Liver (tissue), 9 donors: ENCODE data around the gene TLE1. TPM values are rescaled to one million over a fixed set of nuclear protein-coding genes. Genes with fewer than 3 reads are reported as not detected.
A peak's percentile ranks its signal among the peaks of the same experiment; 100 is the strongest.

Experiments used
- DNase-seq: peaks from one replicate; pipeline ENCODE4 v3.0.0-alpha.2; 2017; ENCODE audit warnings: low spot score
- H3K27ac ChIP-seq, 2 donors: one replicate each; pipeline ENCODE4 v1.7.0; 2013; ENCODE audit warnings: inconsistent platforms in 2 of 2, low read length in 2 of 2, control low read depth in 1 of 2, low read depth in 1 of 2, mild to moderate bottlenecking in 1 of 2
- H3K27me3 ChIP-seq, 4 donors: one replicate each; pipeline versions ENCODE4 v1.6.1 to v1.7.0; 2013; ENCODE audit warnings: low read length in 3 of 4, inconsistent platforms in 1 of 4, mild to moderate bottlenecking in 1 of 4, moderate library complexity in 1 of 4; ENCODE audit not compliant: control insufficient read depth in 4 of 4, insufficient read depth in 4 of 4
- H3K36me3 ChIP-seq, 4 donors: one replicate each; pipeline versions ENCODE4 v1.6.1 to v1.7.0; 2013; ENCODE audit warnings: low read length in 3 of 4, mild to moderate bottlenecking in 3 of 4, low read depth in 1 of 4, moderate library complexity in 1 of 4; ENCODE audit not compliant: control insufficient read depth in 4 of 4, insufficient read depth in 3 of 4
- H3K4me1 ChIP-seq, 4 donors: one replicate each; pipeline versions ENCODE4 v1.6.1 to v1.7.0; 2013; ENCODE audit warnings: low read length in 3 of 4, mild to moderate bottlenecking in 3 of 4, moderate library complexity in 1 of 4; ENCODE audit not compliant: control insufficient read depth in 4 of 4, insufficient read depth in 4 of 4
- H3K4me3 ChIP-seq, 3 donors: one replicate each; pipeline versions ENCODE4 v1.6.1 to v1.7.0; 2013; ENCODE audit warnings: low read length in 3 of 3, control low read depth in 1 of 3, low read depth in 1 of 3, mild to moderate bottlenecking in 1 of 3
- H3K9ac ChIP-seq, 2 donors: one replicate each; pipeline ENCODE4 v1.7.0; 2013; ENCODE audit warnings: low read length in 2 of 2, mild to moderate bottlenecking in 2 of 2, moderate library complexity in 2 of 2, control low read depth in 1 of 2, low read depth in 1 of 2
- H3K9me3 ChIP-seq, 4 donors: one replicate each; pipeline versions ENCODE4 v1.6.1 to v1.7.0; 2013; ENCODE audit warnings: low read length in 3 of 4; ENCODE audit not compliant: control insufficient read depth in 4 of 4
- FOXA1 ChIP-seq: IDR thresholded peaks from 2 replicates; pipeline ENCODE4 v1.6.1; 2016; ENCODE audit warnings: antibody characterized with exemption
- FOXA2 ChIP-seq: IDR thresholded peaks from 2 replicates; pipeline ENCODE4 v1.6.1; 2016; ENCODE audit warnings: antibody characterized with exemption
- GABPA ChIP-seq, 2 donors: IDR thresholded peaks in 1 of 2; conservative IDR thresholded peaks in 1 of 2; 2 replicates each; pipeline ENCODE4 v1.6.1; 2016; ENCODE audit warnings: antibody characterized with exemption in 2 of 2, mild to moderate bottlenecking in 1 of 2, moderate library complexity in 1 of 2
- HNF4A ChIP-seq, 2 donors: conservative IDR thresholded peaks; 2 replicates each; pipeline ENCODE4 v1.6.1; 2016; ENCODE audit warnings: antibody characterized with exemption in 2 of 2, mild to moderate bottlenecking in 2 of 2
- HNF4G ChIP-seq: IDR thresholded peaks from 2 replicates; pipeline ENCODE4 v1.6.1; 2016; ENCODE audit warnings: antibody characterized with exemption
- JUND ChIP-seq, 2 donors: IDR thresholded peaks; 2 replicates each; pipeline ENCODE4 v1.6.1; 2016; ENCODE audit warnings: antibody characterized with exemption in 2 of 2
- NR2F2 ChIP-seq: IDR thresholded peaks from 2 replicates; pipeline ENCODE4 v1.6.1; 2016; ENCODE audit warnings: antibody characterized with exemption
- RAD21 ChIP-seq, 2 donors: IDR thresholded peaks; 2 replicates each; pipeline ENCODE4 v1.6.1; 2016; ENCODE audit warnings: antibody characterized with exemption in 2 of 2, mild to moderate bottlenecking in 2 of 2
- RXRA ChIP-seq, 2 donors: IDR thresholded peaks; 2 replicates each; pipeline ENCODE4 v1.6.1; 2017 to 2018; ENCODE audit warnings: antibody characterized with exemption in 2 of 2, mild to moderate bottlenecking in 1 of 2
- SP1 ChIP-seq: IDR thresholded peaks from 2 replicates; pipeline ENCODE4 v1.6.1; 2018; ENCODE audit warnings: antibody characterized with exemption, mild to moderate bottlenecking
- TAF1 ChIP-seq: conservative IDR thresholded peaks from 2 replicates; pipeline ENCODE4 v1.6.1; 2016; ENCODE audit warnings: antibody characterized with exemption, mild to moderate bottlenecking
- YY1 ChIP-seq: IDR thresholded peaks from 2 replicates; pipeline ENCODE4 v1.6.1; 2016; ENCODE audit warnings: antibody characterized with exemption, mild to moderate bottlenecking
- WGBS: extraction: QIAGEN DNeasy Blood & Tissue Kit; methylation state at CpG from one replicate; pipeline ENCODE4 v1.1.7; 2013; 5-methylcytosine and 5-hydroxymethylcytosine counted together
- polyA plus RNA-seq, 2 donors: library from polyadenylated mRNA; stranded (reverse) in 1 of 2; unstranded in 1 of 2; fragments of 200-250 nt in 1 of 2; fragments of >200 nt in 1 of 2; fragmentation: Nextera tagmentation in 1 of 2; extraction: Ambion mirVana in 1 of 2; gene quantifications; one replicate each; pipeline versions ENCODE4 v1.2.1 to v1.2.3, GENCODE V29; 2013 to 2015
- total RNA-seq, 2 donors: library from RNA; depleted of rRNA; stranded (reverse); fragments of >200 nt; gene quantifications; one replicate each; pipeline ENCODE4 v1.2.3, GENCODE V29; 2014
- TF ChIP-seq, protein P1 (sequence below): IDR thresholded peaks from 2 replicates; pipeline ENCODE4 v1.6.1; 2016; ENCODE audit warnings: antibody characterized with exemption
- TF ChIP-seq, protein P2 (sequence below): fragments of 150-350 bp; IDR thresholded peaks from 2 replicates; pipeline ENCODE4 v1.5.1; 2017; ENCODE audit warnings: improper control_type of control experiment, low read depth, low read length; ENCODE audit not compliant: missing input control
- TF ChIP-seq, protein P3 (sequence below): IDR thresholded peaks from 2 replicates; pipeline ENCODE4 v1.6.1; 2016; ENCODE audit warnings: antibody characterized with exemption
- TF ChIP-seq, protein P4 (sequence below): IDR thresholded peaks from 2 replicates; pipeline ENCODE4 v1.6.1; 2016; ENCODE audit warnings: antibody characterized with exemption, mild to moderate bottlenecking
- donor health status: healthy.
- donor health status: healthy.
- donor health status: healthy.
- donor health status: healthy.
- donor health status: healthy.

TLE1 gene
- total and polyA plus RNA-seq, 4 donors = 25.2 to 45.4 (median 25.7) TPM

DNA sequence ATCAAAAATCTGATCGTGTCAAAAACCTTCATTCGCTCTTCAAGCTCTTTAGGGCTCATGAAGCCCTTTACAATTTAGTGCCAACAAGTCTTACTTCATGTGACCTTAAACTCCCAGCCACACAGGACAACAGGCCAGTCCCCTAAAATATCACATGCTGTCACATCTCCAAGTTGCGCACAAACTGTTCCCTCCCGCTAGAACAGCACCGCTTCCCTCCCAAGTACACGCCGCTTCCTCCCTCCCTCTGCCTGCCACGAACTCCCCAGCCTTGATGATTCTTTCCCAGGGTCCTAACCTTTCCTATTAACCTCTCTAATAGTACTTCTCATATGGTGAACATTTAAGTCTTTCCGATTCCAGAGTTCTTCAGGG lies 91.2 kb downstream of the TLE1 start:
- TF ChIP-seq GABPA (IDR thresholded peaks at IDR 0.05 in 1 of 2, conservative IDR thresholded peaks at IDR 0.05 in 1 of 2) (no peak), NR2F2 (peak; percentile 56), TAF1 (no peak), HNF4G (no peak), RXRA (IDR thresholded peaks at IDR 0.05) (peak in 1 of 2 donors; percentile 8), RAD21 (IDR thresholded peaks at IDR 0.05) (peak in 1 of 2 donors; percentile 5), SP1 (no peak), HNF4A (conservative IDR thresholded peaks at IDR 0.05) (no peak), FOXA2 (no peak), YY1 (no peak), JUND (IDR thresholded peaks at IDR 0.05) (no peak), FOXA1 (no peak)
- TF ChIP-seq, protein P1, sequence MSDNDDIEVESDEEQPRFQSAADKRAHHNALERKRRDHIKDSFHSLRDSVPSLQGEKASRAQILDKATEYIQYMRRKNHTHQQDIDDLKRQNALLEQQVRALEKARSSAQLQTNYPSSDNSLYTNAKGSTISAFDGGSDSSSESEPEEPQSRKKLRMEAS = no peak
- TF ChIP-seq, protein P2, sequence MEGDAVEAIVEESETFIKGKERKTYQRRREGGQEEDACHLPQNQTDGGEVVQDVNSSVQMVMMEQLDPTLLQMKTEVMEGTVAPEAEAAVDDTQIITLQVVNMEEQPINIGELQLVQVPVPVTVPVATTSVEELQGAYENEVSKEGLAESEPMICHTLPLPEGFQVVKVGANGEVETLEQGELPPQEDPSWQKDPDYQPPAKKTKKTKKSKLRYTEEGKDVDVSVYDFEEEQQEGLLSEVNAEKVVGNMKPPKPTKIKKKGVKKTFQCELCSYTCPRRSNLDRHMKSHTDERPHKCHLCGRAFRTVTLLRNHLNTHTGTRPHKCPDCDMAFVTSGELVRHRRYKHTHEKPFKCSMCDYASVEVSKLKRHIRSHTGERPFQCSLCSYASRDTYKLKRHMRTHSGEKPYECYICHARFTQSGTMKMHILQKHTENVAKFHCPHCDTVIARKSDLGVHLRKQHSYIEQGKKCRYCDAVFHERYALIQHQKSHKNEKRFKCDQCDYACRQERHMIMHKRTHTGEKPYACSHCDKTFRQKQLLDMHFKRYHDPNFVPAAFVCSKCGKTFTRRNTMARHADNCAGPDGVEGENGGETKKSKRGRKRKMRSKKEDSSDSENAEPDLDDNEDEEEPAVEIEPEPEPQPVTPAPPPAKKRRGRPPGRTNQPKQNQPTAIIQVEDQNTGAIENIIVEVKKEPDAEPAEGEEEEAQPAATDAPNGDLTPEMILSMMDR = no peak
- TF ChIP-seq, protein P3, sequence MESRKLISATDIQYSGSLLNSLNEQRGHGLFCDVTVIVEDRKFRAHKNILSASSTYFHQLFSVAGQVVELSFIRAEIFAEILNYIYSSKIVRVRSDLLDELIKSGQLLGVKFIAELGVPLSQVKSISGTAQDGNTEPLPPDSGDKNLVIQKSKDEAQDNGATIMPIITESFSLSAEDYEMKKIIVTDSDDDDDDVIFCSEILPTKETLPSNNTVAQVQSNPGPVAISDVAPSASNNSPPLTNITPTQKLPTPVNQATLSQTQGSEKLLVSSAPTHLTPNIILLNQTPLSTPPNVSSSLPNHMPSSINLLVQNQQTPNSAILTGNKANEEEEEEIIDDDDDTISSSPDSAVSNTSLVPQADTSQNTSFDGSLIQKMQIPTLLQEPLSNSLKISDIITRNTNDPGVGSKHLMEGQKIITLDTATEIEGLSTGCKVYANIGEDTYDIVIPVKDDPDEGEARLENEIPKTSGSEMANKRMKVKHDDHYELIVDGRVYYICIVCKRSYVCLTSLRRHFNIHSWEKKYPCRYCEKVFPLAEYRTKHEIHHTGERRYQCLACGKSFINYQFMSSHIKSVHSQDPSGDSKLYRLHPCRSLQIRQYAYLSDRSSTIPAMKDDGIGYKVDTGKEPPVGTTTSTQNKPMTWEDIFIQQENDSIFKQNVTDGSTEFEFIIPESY = no peak
- TF ChIP-seq, protein P4, sequence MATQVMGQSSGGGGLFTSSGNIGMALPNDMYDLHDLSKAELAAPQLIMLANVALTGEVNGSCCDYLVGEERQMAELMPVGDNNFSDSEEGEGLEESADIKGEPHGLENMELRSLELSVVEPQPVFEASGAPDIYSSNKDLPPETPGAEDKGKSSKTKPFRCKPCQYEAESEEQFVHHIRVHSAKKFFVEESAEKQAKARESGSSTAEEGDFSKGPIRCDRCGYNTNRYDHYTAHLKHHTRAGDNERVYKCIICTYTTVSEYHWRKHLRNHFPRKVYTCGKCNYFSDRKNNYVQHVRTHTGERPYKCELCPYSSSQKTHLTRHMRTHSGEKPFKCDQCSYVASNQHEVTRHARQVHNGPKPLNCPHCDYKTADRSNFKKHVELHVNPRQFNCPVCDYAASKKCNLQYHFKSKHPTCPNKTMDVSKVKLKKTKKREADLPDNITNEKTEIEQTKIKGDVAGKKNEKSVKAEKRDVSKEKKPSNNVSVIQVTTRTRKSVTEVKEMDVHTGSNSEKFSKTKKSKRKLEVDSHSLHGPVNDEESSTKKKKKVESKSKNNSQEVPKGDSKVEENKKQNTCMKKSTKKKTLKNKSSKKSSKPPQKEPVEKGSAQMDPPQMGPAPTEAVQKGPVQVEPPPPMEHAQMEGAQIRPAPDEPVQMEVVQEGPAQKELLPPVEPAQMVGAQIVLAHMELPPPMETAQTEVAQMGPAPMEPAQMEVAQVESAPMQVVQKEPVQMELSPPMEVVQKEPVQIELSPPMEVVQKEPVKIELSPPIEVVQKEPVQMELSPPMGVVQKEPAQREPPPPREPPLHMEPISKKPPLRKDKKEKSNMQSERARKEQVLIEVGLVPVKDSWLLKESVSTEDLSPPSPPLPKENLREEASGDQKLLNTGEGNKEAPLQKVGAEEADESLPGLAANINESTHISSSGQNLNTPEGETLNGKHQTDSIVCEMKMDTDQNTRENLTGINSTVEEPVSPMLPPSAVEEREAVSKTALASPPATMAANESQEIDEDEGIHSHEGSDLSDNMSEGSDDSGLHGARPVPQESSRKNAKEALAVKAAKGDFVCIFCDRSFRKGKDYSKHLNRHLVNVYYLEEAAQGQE = no peak
- Histone ChIP-seq H3K9ac (no peak overlapping the region), H3K27ac (no peak overlapping the region)

More for the DNA sequence above, 91.2 kb downstream of the TLE1 start:
- Histone ChIP-seq H3K27me3 (no peaks in the 10 kb centered on the region), H3K36me3 (peaks cover 6 to 29% (median 21%) of the 10 kb centered on the region in 4 donors), H3K9me3 (no peaks in the 10 kb centered on the region), H3K4me1 (peaks cover 0 to 4% (median 0%) of the 10 kb centered on the region in 4 donors), H3K4me3 (no peak overlapping the region)
- WGBS = 90% methylated on average over 9 of the region's 9 CpGs
- no peak for DNase-seq
